OCI-LY7 (cell line): ENCODE measurements around the gene POLR2L.

Experiments
- EZH2phosphoT487 ChIP-seq: fragments of 200-600 bp; sonication (generic); IDR thresholded peaks from 2 replicates; pipeline ENCODE4 v1.6.1; 2018; ENCODE audit warnings: low read depth, borderline replicate concordance, mild to moderate bottlenecking, mixed run types, antibody characterized with exemption, low read length, moderate library complexity, mixed read lengths
- TF ChIP-seq, protein P1 (sequence below): fragments of 200-600 bp; sonication (generic); conservative IDR thresholded peaks from 2 replicates; pipeline ENCODE4 v1.5.1; 2014; ENCODE audit warnings: mild to moderate bottlenecking, antibody characterized with exemption, low read length, moderate library complexity, mixed read lengths

DNA sequence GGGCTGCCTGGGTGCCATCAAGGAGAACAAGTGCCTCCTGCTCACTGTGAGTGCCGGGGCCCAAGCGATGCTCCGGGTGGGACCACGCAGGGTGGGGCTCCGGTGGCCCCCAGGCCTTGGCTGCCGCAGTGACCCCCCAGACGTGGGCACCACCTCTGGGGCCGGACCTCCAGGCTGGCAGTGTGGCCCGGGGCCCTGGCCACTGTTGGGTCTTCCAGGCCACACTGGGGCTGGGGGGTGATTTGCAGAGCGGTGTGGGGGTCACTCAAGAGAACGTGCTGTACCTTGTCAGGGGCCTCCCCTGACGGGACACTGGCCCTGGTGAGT, 20.3 kb upstream of the POLR2L start:
- TF ChIP-seq, protein P1, sequence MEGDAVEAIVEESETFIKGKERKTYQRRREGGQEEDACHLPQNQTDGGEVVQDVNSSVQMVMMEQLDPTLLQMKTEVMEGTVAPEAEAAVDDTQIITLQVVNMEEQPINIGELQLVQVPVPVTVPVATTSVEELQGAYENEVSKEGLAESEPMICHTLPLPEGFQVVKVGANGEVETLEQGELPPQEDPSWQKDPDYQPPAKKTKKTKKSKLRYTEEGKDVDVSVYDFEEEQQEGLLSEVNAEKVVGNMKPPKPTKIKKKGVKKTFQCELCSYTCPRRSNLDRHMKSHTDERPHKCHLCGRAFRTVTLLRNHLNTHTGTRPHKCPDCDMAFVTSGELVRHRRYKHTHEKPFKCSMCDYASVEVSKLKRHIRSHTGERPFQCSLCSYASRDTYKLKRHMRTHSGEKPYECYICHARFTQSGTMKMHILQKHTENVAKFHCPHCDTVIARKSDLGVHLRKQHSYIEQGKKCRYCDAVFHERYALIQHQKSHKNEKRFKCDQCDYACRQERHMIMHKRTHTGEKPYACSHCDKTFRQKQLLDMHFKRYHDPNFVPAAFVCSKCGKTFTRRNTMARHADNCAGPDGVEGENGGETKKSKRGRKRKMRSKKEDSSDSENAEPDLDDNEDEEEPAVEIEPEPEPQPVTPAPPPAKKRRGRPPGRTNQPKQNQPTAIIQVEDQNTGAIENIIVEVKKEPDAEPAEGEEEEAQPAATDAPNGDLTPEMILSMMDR, result no peak
- TF ChIP-seq EZH2phosphoT487, result no peak
